Amniotic epithelial cell (primary cell): Measurements from ENCODE around the gene BCAS1.
"Not testable (repeated sequence)": the region's sequence is repeated elsewhere in the genome, so short reads cannot be mapped to it uniquely, and the experiment has no call there.

Experiments
- DNase-seq: peaks from one replicate; pipeline ENCODE4 v3.0.0-alpha.2; 2010; ENCODE audit warnings: low read depth

BCAS1 gene

GRCh38 chr20:54017846-54018245 is 52.5 kb downstream of the BCAS1 start:
- DNase-seq, result no peak

- DNase-seq, result no peak
Measured at GRCh38 chr20:54015496-54015895, 54.9 kb downstream of the BCAS1 start.

GRCh38 chr20:54014293-54014926 is 56.0 kb downstream of the BCAS1 start:
- DNase-seq, result no peak

- no peak for DNase-seq
Measured at GRCh38 chr20:54013471-54013870, 56.9 kb downstream of the BCAS1 start.

GRCh38 chr20:54011346-54011745 is 59.0 kb downstream of the BCAS1 start:
- no peak for DNase-seq

GRCh38 chr20:54006216-54006615 is 64.2 kb downstream of the BCAS1 start:
- not testable (repeated sequence) for DNase-seq

GRCh38 chr20:54005524-54005923 is 64.9 kb downstream of the BCAS1 start:
- no peak for DNase-seq

- no peak for DNase-seq
Measured at GRCh38 chr20:54004445-54004844, 65.9 kb downstream of the BCAS1 start.

- no peak for DNase-seq
Measured at GRCh38 chr20:54002741-54003140, 67.7 kb downstream of the BCAS1 start.

GRCh38 chr20:54002056-54002575 is 68.3 kb downstream of the BCAS1 start:
- no peak for DNase-seq

- no peak for DNase-seq
Measured at GRCh38 chr20:54000914-54001313, 69.5 kb downstream of the BCAS1 start.

GRCh38 chr20:54000262-54000661 is 70.1 kb downstream of the BCAS1 start:
- no peak for DNase-seq

GRCh38 chr20:53999077-53999476 is 71.3 kb downstream of the BCAS1 start:
- DNase-seq, result no peak

- DNase-seq, result no peak
Measured at GRCh38 chr20:53996584-53997486, 73.6 kb downstream of the BCAS1 start.

GRCh38 chr20:53995949-53996348 is 74.4 kb downstream of the BCAS1 start:
- no peak for DNase-seq

GRCh38 chr20:53994088-53994487 is 76.3 kb downstream of the BCAS1 start:
- no peak for DNase-seq

GRCh38 chr20:53993310-53993709 is 77.1 kb downstream of the BCAS1 start:
- no peak for DNase-seq

- DNase-seq, result no peak
Measured at GRCh38 chr20:53990768-53991450, 79.5 kb downstream of the BCAS1 start.

GRCh38 chr20:53990003-53990402 is 80.4 kb downstream of the BCAS1 start:
- DNase-seq, result no peak

- DNase-seq, result no peak
Measured at GRCh38 chr20:53989401-53989800, 81.0 kb downstream of the BCAS1 start.

GRCh38 chr20:53986037-53986650 is 84.2 kb downstream of the BCAS1 start:
- DNase-seq, result no peak

- no peak for DNase-seq
Measured at GRCh38 chr20:53985150-53985518, 85.3 kb downstream of the BCAS1 start.
